HepG2 (cell line): ENCODE results near the gene CD320. TPM values are rescaled to one million over a fixed set of nuclear protein-coding genes. Genes with fewer than 3 reads are reported as not detected.

Source experiments
- ATAC-seq: fragments of 200-7000 bp; cut with Tn5 transposase; 3 replicates; pipeline ENCODE4 v1.9.1; 2020; ENCODE audit warnings: mild to moderate bottlenecking, moderate library complexity
- BruUV-seq: library from RNA; stranded (reverse); fragments of 400-500 nt; replicated peaks from 2 replicates; lab custom pipeline; 2021; lab: Mats Ljungman, UMichigan
- CTCF ChIA-PET: fragments of 300-600 bp; formaldehyde crosslinking; extraction: SDS; loops from one replicate; lab custom pipeline; 2021; ENCODE audit warnings: low total read pairs, inconsistent platforms, low intra/inter-chr PET ratio; lab: Yijun Ruan, JAX
- POLR2A ChIA-PET: fragments of 350-600 bp; sonication (Branson Sonifier 250); formaldehyde crosslinking; loops from one replicate; lab custom pipeline; 2020; ENCODE audit warnings: antibody characterized with exemption, inconsistent platforms; lab: Yijun Ruan, JAX
- DNase-seq: peaks from one replicate; pipeline ENCODE4 v3.0.0-alpha.2; 2015; ENCODE audit warnings: low spot score
- FAIRE-seq: peaks from 3 replicates; lab custom pipeline; 2011; peaks lifted over from hg19 to GRCh38; lab: Jason Lieb, UNC
- H2AFZ ChIP-seq: one replicate; pipeline ENCODE4 v1.6.1; 2011; ENCODE audit warnings: low read length, inconsistent platforms
- H3K27ac ChIP-seq: fragments of 300-600 bp; 3 replicates; pipeline ENCODE4 v1.8.0; 2011; ENCODE audit warnings: mixed run types, mild to moderate bottlenecking, mixed read lengths, low read length, inconsistent platforms; ENCODE audit not compliant: insufficient read depth; ENCODE audit errors: extremely low read length
- H3K27me3 ChIP-seq, 2 experiments: fragments of 200-600 bp in 1 of 2; 2 replicates in 1 of 2; 3 replicates in 1 of 2; pipeline versions ENCODE4 v1.6.0 to v1.8.0; 2011; ENCODE audit warnings: low read length in 2 of 2, mild to moderate bottlenecking in 2 of 2, moderate library complexity in 2 of 2, inconsistent platforms in 1 of 2; ENCODE audit not compliant: insufficient read depth in 2 of 2, control insufficient read depth in 1 of 2
- H3K36me3 ChIP-seq, 2 experiments: fragments of 200-600 bp in 1 of 2; replicated peaks in 1 of 2; 2 replicates in 1 of 2; 3 replicates in 1 of 2; pipeline versions ENCODE4 v1.5.1 to v1.8.0; 2011; ENCODE audit warnings: low read length in 2 of 2, inconsistent platforms in 1 of 2; ENCODE audit not compliant: insufficient read depth in 2 of 2, control insufficient read depth in 1 of 2
- H3K4me1 ChIP-seq: 2 replicates; pipeline ENCODE4 v1.5.1; 2012; ENCODE audit warnings: low read length, inconsistent platforms; ENCODE audit not compliant: insufficient read depth
- H3K4me2 ChIP-seq: 2 replicates; pipeline ENCODE4 v1.6.0; 2011; ENCODE audit warnings: low read depth, low read length, inconsistent platforms
- H3K4me3 ChIP-seq, 3 experiments: fragments of 200-600 bp in 1 of 3; sonication (generic), shearing (Covaris generic) in 1 of 3; replicated peaks in 1 of 3; 2 replicates each; pipeline ENCODE4 v1.5.1; 2011 to 2016; ENCODE audit warnings: low read length in 3 of 3, inconsistent platforms in 2 of 3, low read depth in 2 of 3, mild to moderate bottlenecking in 2 of 3, control low read depth in 1 of 3, mixed read lengths in 1 of 3; ENCODE audit not compliant: insufficient read depth in 1 of 3
- H3K79me2 ChIP-seq: one replicate; pipeline ENCODE4 v1.6.1; 2011; ENCODE audit warnings: low read length, inconsistent platforms; ENCODE audit not compliant: insufficient read depth
- H3K9ac ChIP-seq: 2 replicates; pipeline ENCODE4 v1.6.0; 2011; ENCODE audit warnings: mild to moderate bottlenecking, low read depth, low read length, inconsistent platforms; ENCODE audit not compliant: insufficient read depth
- H3K9me3 ChIP-seq: 2 replicates; pipeline ENCODE4 v1.5.1; 2012; ENCODE audit warnings: mild to moderate bottlenecking, low read length
- H4K20me1 ChIP-seq: 2 replicates; pipeline ENCODE4 v1.6.0; 2011; ENCODE audit warnings: inconsistent platforms, mild to moderate bottlenecking, low read length, moderate library complexity; ENCODE audit not compliant: insufficient read depth
- FOSL2 ChIP-seq: sonication (generic); formaldehyde crosslinking; IDR thresholded peaks from 2 replicates; pipeline ENCODE4 v1.4.0; 2020; ENCODE audit warnings: missing genetic modification reagents
- HNF4A ChIP-seq: sonication (generic); formaldehyde crosslinking; IDR thresholded peaks from 2 replicates; pipeline ENCODE4 v1.4.0; 2020; ENCODE audit warnings: missing genetic modification reagents
- KDM5A ChIP-seq: fragments of 200-600 bp; sonication (generic); IDR thresholded peaks from 2 replicates; pipeline ENCODE4 v1.7.0; 2018; ENCODE audit warnings: antibody characterized with exemption, mild to moderate bottlenecking, low read length, borderline replicate concordance
- MNT ChIP-seq: fragments of 450-650 bp; IDR thresholded peaks from 2 replicates; pipeline ENCODE4 v1.6.1; 2016
- NFKB2 ChIP-seq: sonication (generic); formaldehyde crosslinking; IDR thresholded peaks from 2 replicates; pipeline ENCODE4 v1.4.0; 2020; ENCODE audit warnings: missing genetic modification reagents, borderline replicate concordance
- ONECUT2 ChIP-seq: sonication (generic); formaldehyde crosslinking; IDR thresholded peaks from 2 replicates; pipeline ENCODE4 v1.4.0; 2020; ENCODE audit warnings: missing genetic modification reagents
- PBX2 ChIP-seq: IDR thresholded peaks from 2 replicates; pipeline ENCODE4 v1.6.1; 2016; ENCODE audit warnings: control low read depth
- PRDM10 ChIP-seq: sonication (generic); formaldehyde crosslinking; IDR thresholded peaks from 2 replicates; pipeline ENCODE4 v1.4.0; 2020; ENCODE audit warnings: low read depth, missing genetic modification reagents
- SCMH1 ChIP-seq: sonication (generic); formaldehyde crosslinking; IDR thresholded peaks from 2 replicates; pipeline ENCODE4 v1.9.0; 2021; ENCODE audit warnings: missing genetic modification reagents, mild to moderate bottlenecking, borderline replicate concordance
- SOX5 ChIP-seq: IDR thresholded peaks from 2 replicates; pipeline ENCODE4 v1.6.1; 2016; ENCODE audit warnings: borderline replicate concordance
- ZFAT ChIP-seq: sonication (generic); formaldehyde crosslinking; conservative IDR thresholded peaks from 2 replicates; pipeline ENCODE4 v1.8.1; 2023; ENCODE audit warnings: missing genetic modification reagents, inconsistent platforms
- ZNF235 ChIP-seq: sonication (generic); formaldehyde crosslinking; IDR thresholded peaks from 2 replicates; pipeline ENCODE4 v1.8.1; 2023; ENCODE audit warnings: mild to moderate bottlenecking, missing genetic modification reagents, borderline replicate concordance
- ZNF251 ChIP-seq: sonication (generic); formaldehyde crosslinking; IDR thresholded peaks from 2 replicates; pipeline ENCODE4 v1.9.0; 2021; ENCODE audit warnings: mild to moderate bottlenecking, missing genetic modification reagents
- ZNF329 ChIP-seq: sonication (generic); formaldehyde crosslinking; IDR thresholded peaks from 2 replicates; pipeline ENCODE4 v1.9.0; 2021; ENCODE audit warnings: low read depth, mild to moderate bottlenecking, missing genetic modification reagents
- ZNF337 ChIP-seq: sonication (generic); formaldehyde crosslinking; IDR thresholded peaks from 2 replicates; pipeline ENCODE4 v1.5.1; 2020; ENCODE audit warnings: missing genetic modification reagents, low read depth, mild to moderate bottlenecking, borderline replicate concordance
- ZNF496 ChIP-seq: sonication (generic); formaldehyde crosslinking; IDR thresholded peaks from 2 replicates; pipeline ENCODE4 v1.8.1; 2023; ENCODE audit warnings: mild to moderate bottlenecking, moderate library complexity, missing genetic modification reagents; ENCODE audit not compliant: insufficient replicate concordance
- ZNF510 ChIP-seq: sonication (generic); formaldehyde crosslinking; IDR thresholded peaks from 2 replicates; pipeline ENCODE4 v1.4.0; 2020; ENCODE audit warnings: low read depth, mild to moderate bottlenecking, missing genetic modification reagents
- ZNF737 ChIP-seq: sonication (generic); formaldehyde crosslinking; IDR thresholded peaks from 2 replicates; pipeline ENCODE4 v1.5.0; 2020; ENCODE audit warnings: missing genetic modification reagents, mild to moderate bottlenecking, borderline replicate concordance
- WGBS: methylation state at CpG from one replicate; pipeline ENCODE4 v1.1.6; 2017; ENCODE audit warnings: low lambda C conversion rate; 5-methylcytosine and 5-hydroxymethylcytosine counted together
- in situ Hi-C: cut with HindIII; loops from 2 replicates; pipeline ENCODE4 v1.10.0; 2017; ENCODE audit warnings: low pct_unique_long_range_greater_than_20kb; ENCODE audit not compliant: extremely low pct_ligation_motif_present
- intact Hi-C: fragments of 100-400 bp; cut with micrococcal nuclease; formaldehyde crosslinking; loops from one replicate; pipeline ENCODE4 v1.10.0; 2022; ENCODE audit not compliant: unreplicated experiment
- polyA plus RNA-seq, 8 experiments: library from polyadenylated mRNA; depleted of rRNA in 3 of 8; stranded (reverse) in 7 of 8; unstranded in 1 of 8; fragments of >200 nt; fragmentation: Illumina TruSeq in 4 of 8; extraction: Trizol in 4 of 8; gene quantifications; 2 replicates each; pipeline versions ENCODE4 v1.2.1 to v1.2.3, GENCODE V29; 2011 to 2016; ENCODE audit warnings: low read depth in 4 of 8, missing spikeins in 1 of 8, mixed read lengths in 1 of 8; ENCODE audit not compliant: insufficient read depth in 1 of 8
- total RNA-seq, 5 experiments: library from RNA; depleted of rRNA; stranded (reverse); fragments of >200 nt; fragmentation: Illumina TruSeq; extraction: Trizol; gene quantifications; 2 replicates each; pipeline ENCODE4 v1.2.3, GENCODE V29; 2016; ENCODE audit warnings: low read depth in 1 of 5

CD320 gene
- total and polyA plus RNA-seq, 2 of the 13 experiments (the other 11 are each of a cell fraction or from before 2014, with no cell fraction given), result 83.1 to 99.9 TPM

- Histone ChIP-seq H3K4me1 (peaks cover 36% of the 10 kb centered on the region), H3K36me3 (peaks cover 3 to 17% of the 10 kb centered on the region in 2 experiments; a peak in 4 of 5 replicates), H3K9ac (peak overlapping the region; percentile 99), H4K20me1 (peaks cover 19% of the 10 kb centered on the region), H3K4me2 (peak overlapping the region; percentile 73), H3K79me2 (peaks cover 34% of the 10 kb centered on the region), H2AFZ (no peak overlapping the region), H3K27ac (peak overlapping the region; percentile 88), H3K4me3 (peak overlapping the region; percentile 69 to 97 (median 82)), H3K9me3 (no peaks in the 10 kb centered on the region), H3K27me3 (no peaks in the 10 kb centered on the region; a peak in 1 of 5 replicates)
- intact Hi-C loops (no loop called here), in situ Hi-C loops (no loop called here)
- CTCF ChIA-PET, result no interaction called here
- FAIRE-seq (no peak), ATAC-seq (peak; percentile 53), DNase-seq (peak; percentile 25)
- POLR2A ChIA-PET, result interaction anchor here (0.6 to 6.5 kb wide), 19 partner anchors 8 to 193 kb away, joined by 3 to 39 read pairs (median 5); partner anchors contain the start of genes CD320, RAB11B and ZNF414
- no TSS peak for BruUV-seq
- under 1% methylated on average over 11 of the region's 16 CpGs for WGBS
- no peak for TF ChIP-seq MNT
- TF ChIP-seq PRDM10 (CRISPR knock-in tag), result 0 out of 2 replicates have a peak, but pooled peaks have one; percentile 4
- TF ChIP-seq ZNF235, result 0 out of 2 replicates have a peak, but pooled peaks have one; percentile 18
- no peak for TF ChIP-seq SOX5 (CRISPR knock-in tag)
- TF ChIP-seq ZNF329 (CRISPR knock-in tag), result no peak
- TF ChIP-seq PBX2, result 0 out of 2 replicates have a peak, but pooled peaks have one; percentile 20
- no peak for TF ChIP-seq FOSL2 (CRISPR knock-in tag)
- TF ChIP-seq HNF4A (CRISPR knock-in tag), result no peak
- no peak for TF ChIP-seq SCMH1
- 0 out of 2 replicates have a peak, but pooled peaks have one; percentile 35 for TF ChIP-seq ZNF737
- no peak for TF ChIP-seq ZNF496 (CRISPR knock-in tag)
- TF ChIP-seq KDM5A, result peak; percentile 93; the same call in 1 of the 2 replicates
- no peak for TF ChIP-seq ZNF251 (CRISPR knock-in tag)
- TF ChIP-seq ZNF510 (CRISPR knock-in tag), result no peak
- no peak for TF ChIP-seq ZNF337 (CRISPR knock-in tag)
- no peak for TF ChIP-seq ONECUT2 (CRISPR knock-in tag)
- no peak for TF ChIP-seq NFKB2 (CRISPR knock-in tag)
- TF ChIP-seq ZFAT (CRISPR knock-in tag), result peak; percentile 29; the same call in 1 of the 2 replicates
Observed at GRCh38 chr19:8320564-8321066, 12.5 kb upstream of the CD320 start.
